Measurements from ENCODE around the gene SLC28A1. TPM values are rescaled to one million over a fixed set of nuclear protein-coding genes. Genes with fewer than 3 reads are reported as not detected.
"Not testable (repeated sequence)": the region's sequence is repeated elsewhere in the genome, so short reads cannot be mapped to it uniquely, and the experiment has no call there.

SLC28A1 gene
- total RNA-seq, 1 experiment from 2014 or later = not detected

DNA sequence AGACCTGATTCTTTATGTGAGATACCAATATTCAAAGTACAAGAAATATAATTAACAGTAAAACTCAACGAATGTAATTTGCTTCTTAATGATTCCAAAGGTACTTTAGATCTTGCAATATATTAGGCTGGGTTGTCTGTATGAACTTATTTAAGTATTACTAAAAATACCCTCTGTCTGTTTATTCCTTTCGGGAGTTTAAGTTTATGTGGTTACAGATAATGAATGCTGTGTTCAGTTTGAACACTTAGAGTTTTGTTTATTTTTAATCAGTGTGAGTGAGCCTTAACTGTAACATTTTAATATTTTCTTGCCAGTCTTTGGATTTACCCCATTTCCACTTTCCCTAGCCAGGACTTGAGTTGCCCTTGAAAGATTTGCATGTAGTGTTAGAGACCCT is 100.7 kb downstream of the SLC28A1 start:
- H3K4me1 Mint-ChIP-seq (ENCODE audit: insufficient read depth, unreplicated experiment) = peaks cover 5% of the 10 kb centered on the region
- H3K4me3 Mint-ChIP-seq (ENCODE audit: unreplicated experiment) = no peak overlapping the region
- ChIA-PET CTCF (no interaction called here), POLR2A (no interaction called here)
- no peak for DNase-seq (ENCODE audit: unreplicated experiment)
- intact Hi-C loops (cut with micrococcal nuclease) = no loop called here
- H3K27ac Mint-ChIP-seq (ENCODE audit: low read depth, unreplicated experiment) = no peak overlapping the region
- BruUV-seq (replicated peaks) = no TSS peak
- no peaks in the 10 kb centered on the region for H3K27me3 Mint-ChIP-seq (ENCODE audit: insufficient read depth, unreplicated experiment)
- H3K36me3 Mint-ChIP-seq (ENCODE audit: insufficient read depth, unreplicated experiment) = no peaks in the 10 kb centered on the region
- TF ChIP-seq, protein P1, sequence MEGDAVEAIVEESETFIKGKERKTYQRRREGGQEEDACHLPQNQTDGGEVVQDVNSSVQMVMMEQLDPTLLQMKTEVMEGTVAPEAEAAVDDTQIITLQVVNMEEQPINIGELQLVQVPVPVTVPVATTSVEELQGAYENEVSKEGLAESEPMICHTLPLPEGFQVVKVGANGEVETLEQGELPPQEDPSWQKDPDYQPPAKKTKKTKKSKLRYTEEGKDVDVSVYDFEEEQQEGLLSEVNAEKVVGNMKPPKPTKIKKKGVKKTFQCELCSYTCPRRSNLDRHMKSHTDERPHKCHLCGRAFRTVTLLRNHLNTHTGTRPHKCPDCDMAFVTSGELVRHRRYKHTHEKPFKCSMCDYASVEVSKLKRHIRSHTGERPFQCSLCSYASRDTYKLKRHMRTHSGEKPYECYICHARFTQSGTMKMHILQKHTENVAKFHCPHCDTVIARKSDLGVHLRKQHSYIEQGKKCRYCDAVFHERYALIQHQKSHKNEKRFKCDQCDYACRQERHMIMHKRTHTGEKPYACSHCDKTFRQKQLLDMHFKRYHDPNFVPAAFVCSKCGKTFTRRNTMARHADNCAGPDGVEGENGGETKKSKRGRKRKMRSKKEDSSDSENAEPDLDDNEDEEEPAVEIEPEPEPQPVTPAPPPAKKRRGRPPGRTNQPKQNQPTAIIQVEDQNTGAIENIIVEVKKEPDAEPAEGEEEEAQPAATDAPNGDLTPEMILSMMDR (IDR thresholded peaks at IDR 0.05; ENCODE audit: unreplicated experiment) = no peak
- H3K9me3 Mint-ChIP-seq (ENCODE audit: unreplicated experiment) = no peaks in the 10 kb centered on the region

DNA sequence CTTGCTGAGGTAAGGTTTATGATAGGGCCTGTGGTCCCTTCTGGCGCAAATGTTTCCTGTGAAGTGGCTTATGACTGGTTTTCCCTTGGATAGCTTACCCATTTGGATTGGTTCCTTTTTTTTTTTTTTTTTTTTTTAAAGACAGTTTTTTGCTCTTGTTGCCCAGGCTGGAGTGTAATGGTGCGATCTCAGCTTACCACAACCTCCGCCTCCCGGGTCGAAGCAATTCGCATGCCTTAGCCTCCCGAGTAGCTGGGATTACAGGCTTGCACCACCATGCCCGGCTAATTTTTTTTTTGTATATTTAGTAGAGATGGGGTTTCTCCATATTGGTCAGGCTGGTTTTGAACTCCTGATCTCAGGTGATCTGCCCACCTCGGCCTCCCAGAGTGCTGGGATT is 102.9 kb downstream of the SLC28A1 start:
- H3K27me3 Mint-ChIP-seq (ENCODE audit: insufficient read depth, unreplicated experiment); DNase-seq (ENCODE audit: unreplicated experiment); BruUV-seq (replicated peaks); intact Hi-C loops (cut with micrococcal nuclease); H3K9me3 Mint-ChIP-seq (ENCODE audit: unreplicated experiment); H3K4me3 Mint-ChIP-seq (ENCODE audit: unreplicated experiment); H3K27ac Mint-ChIP-seq (ENCODE audit: low read depth, unreplicated experiment); H3K36me3 Mint-ChIP-seq (ENCODE audit: insufficient read depth, unreplicated experiment): not testable (repeated sequence)
- H3K4me1 Mint-ChIP-seq (ENCODE audit: insufficient read depth, unreplicated experiment) = peaks cover 12% of the 10 kb centered on the region
- ChIA-PET POLR2A (interaction anchor here (1.4 to 1.7 kb wide), 2 partner anchors 9 to 34 kb away, joined by 5 read pairs; no protein-coding TSS in a partner anchor), CTCF (interaction anchor here (0.7 kb wide), 1 partner anchor 392 kb away, joined by 3 read pairs; no protein-coding TSS in a partner anchor)

DNA sequence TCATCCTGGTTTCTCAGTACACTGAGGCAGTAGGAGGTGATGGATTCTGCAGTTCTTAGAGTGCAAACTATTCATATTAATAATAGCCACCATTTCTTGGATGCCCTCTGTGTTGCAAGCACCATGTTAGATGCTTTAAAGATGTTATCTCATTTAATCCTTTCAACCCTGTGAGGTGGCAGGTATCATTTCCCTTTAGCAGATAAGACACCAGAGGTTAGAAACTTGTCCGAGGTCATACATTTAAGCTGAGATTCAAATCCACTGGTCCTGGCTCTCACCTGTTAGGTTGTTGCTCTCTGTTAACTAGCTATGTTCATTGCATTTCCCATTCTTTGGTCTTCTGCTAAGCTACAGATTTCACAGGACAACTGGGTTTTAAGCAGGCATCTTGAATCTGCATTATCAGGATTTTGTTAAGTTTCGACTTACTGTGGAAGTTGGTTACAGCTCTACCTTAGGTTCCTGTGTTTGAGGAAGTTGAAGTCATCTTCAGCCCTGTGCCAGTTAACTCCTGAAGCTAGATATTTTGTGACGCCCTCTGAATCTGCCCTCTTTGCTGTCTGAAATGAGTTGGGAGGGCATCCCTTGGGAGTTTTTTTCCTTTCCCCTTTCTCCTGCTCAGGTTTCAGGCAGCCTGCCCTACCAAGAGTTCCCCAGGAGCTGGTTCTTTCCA is 103.6 kb downstream of the SLC28A1 start:
- DNase-seq (ENCODE audit: unreplicated experiment) = no peak
- TF ChIP-seq, protein P1 (IDR thresholded peaks at IDR 0.05; ENCODE audit: unreplicated experiment) = no peak
- H3K4me1 Mint-ChIP-seq (ENCODE audit: insufficient read depth, unreplicated experiment) = peaks cover 18% of the 10 kb centered on the region
- H3K27ac Mint-ChIP-seq (ENCODE audit: low read depth, unreplicated experiment) = no peak overlapping the region
- no peak overlapping the region for H3K4me3 Mint-ChIP-seq (ENCODE audit: unreplicated experiment)
- no peaks in the 10 kb centered on the region for H3K9me3 Mint-ChIP-seq (ENCODE audit: unreplicated experiment)
- no peaks in the 10 kb centered on the region for H3K27me3 Mint-ChIP-seq (ENCODE audit: insufficient read depth, unreplicated experiment)
- POLR2A ChIA-PET = interaction anchor here (1.0 to 1.7 kb wide), 4 partner anchors 8 to 34 kb away, joined by 4 to 5 read pairs (median 5); no protein-coding TSS in a partner anchor
- CTCF ChIA-PET = interaction anchor here (1.3 to 1.7 kb wide), 3 partner anchors 33 to 57 kb away, joined by 3 to 5 read pairs (median 3); no protein-coding TSS in a partner anchor
- no TSS peak for BruUV-seq (replicated peaks)
- H3K36me3 Mint-ChIP-seq (ENCODE audit: insufficient read depth, unreplicated experiment) = no peaks in the 10 kb centered on the region
- intact Hi-C loops (cut with micrococcal nuclease) = no loop called here

DNA sequence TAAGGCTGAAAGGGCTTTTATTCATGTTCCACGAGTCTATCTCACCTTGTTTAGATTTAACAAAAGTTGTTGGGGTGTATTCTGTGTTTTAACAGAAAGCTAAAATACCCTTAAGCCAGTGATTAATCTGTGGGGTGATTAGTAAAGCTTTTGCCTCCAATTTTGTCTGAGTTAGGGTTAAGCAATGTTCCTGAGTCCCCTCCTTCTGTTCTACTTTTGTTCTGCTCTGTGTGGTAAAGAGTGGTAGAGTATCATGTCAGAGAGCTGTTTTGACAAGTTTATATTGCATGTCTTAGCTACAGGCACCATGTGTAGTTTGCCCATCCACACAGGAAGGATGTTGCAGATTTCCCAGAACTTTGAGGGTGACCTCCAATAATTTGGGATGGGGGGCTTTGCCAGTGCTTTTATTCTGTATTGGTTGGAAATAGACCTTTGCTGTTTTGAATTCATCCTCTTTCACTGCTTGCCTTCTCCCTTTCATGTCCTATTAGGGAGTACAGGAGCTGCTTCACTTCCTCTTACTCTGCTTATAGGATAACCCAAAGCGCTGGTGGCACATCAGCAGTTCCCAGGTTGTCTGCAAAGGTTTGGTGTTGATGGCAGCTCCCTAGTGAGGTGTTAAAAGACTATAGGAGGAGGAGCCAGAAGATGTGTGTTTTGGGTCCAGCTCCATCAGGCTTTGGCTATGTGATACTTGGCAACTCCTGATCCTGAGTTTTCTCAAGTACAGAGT is 104.6 kb downstream of the SLC28A1 start:
- TF ChIP-seq, protein P1 (IDR thresholded peaks at IDR 0.05; ENCODE audit: unreplicated experiment) = no peak
- Mint-ChIP-seq H3K4me1 (ENCODE audit: insufficient read depth, unreplicated experiment) (peaks cover 21% of the 10 kb centered on the region), H3K9me3 (ENCODE audit: unreplicated experiment) (no peaks in the 10 kb centered on the region), H3K27me3 (ENCODE audit: insufficient read depth, unreplicated experiment) (no peaks in the 10 kb centered on the region), H3K4me3 (ENCODE audit: unreplicated experiment) (no peak overlapping the region), H3K36me3 (ENCODE audit: insufficient read depth, unreplicated experiment) (no peaks in the 10 kb centered on the region), H3K27ac (ENCODE audit: low read depth, unreplicated experiment) (no peak overlapping the region)
- CTCF ChIA-PET = interaction anchor here (0.6 to 1.7 kb wide), 5 partner anchors 34 to 56 kb away, joined by 3 to 5 read pairs (median 3); no protein-coding TSS in a partner anchor
- BruUV-seq (replicated peaks) = no TSS peak
- no peak for DNase-seq (ENCODE audit: unreplicated experiment)
- intact Hi-C loops (cut with micrococcal nuclease) = no loop called here
- POLR2A ChIA-PET = interaction anchor here (1.0 kb wide), 1 partner anchor 9 kb away, joined by 4 read pairs; no protein-coding TSS in a partner anchor
